HepG2 (cell line): ENCODE results near the gene OLFM1. TPM values are rescaled to one million over a fixed set of nuclear protein-coding genes. Genes with fewer than 3 reads are reported as not detected.

ENCODE experiments used
- DMTF1 ChIP-seq: sonication (generic); formaldehyde crosslinking; IDR thresholded peaks from 2 replicates; pipeline ENCODE4 v1.4.0; 2020; ENCODE audit warnings: mild to moderate bottlenecking, missing genetic modification reagents
- HMGXB3 ChIP-seq: sonication (generic); formaldehyde crosslinking; IDR thresholded peaks from 2 replicates; pipeline ENCODE4 v1.4.0; 2020; ENCODE audit warnings: missing genetic modification reagents, borderline replicate concordance
- MYNN ChIP-seq: sonication (generic); formaldehyde crosslinking; IDR thresholded peaks from 2 replicates; pipeline ENCODE4 v1.4.0; 2020; ENCODE audit warnings: mild to moderate bottlenecking, low read depth, missing genetic modification reagents
- NCOA2 ChIP-seq: sonication (generic); formaldehyde crosslinking; IDR thresholded peaks from 2 replicates; pipeline ENCODE4 v1.8.0; 2022; ENCODE audit warnings: inconsistent platforms
- NCOA5 ChIP-seq: sonication (generic); formaldehyde crosslinking; IDR thresholded peaks from 2 replicates; pipeline ENCODE4 v1.4.0; 2020; ENCODE audit warnings: missing genetic modification reagents
- PBX3 ChIP-seq: sonication (generic); formaldehyde crosslinking; IDR thresholded peaks from 2 replicates; pipeline ENCODE4 v1.8.1; 2023; ENCODE audit warnings: missing genetic modification reagents, inconsistent platforms, borderline replicate concordance
- PPARG ChIP-seq: conservative IDR thresholded peaks from 2 replicates; pipeline ENCODE4 v1.6.1; 2016; ENCODE audit warnings: missing biosample characterization, missing genetic modification reagents
- RNF219 ChIP-seq: sonication (generic); formaldehyde crosslinking; IDR thresholded peaks from 2 replicates; pipeline ENCODE4 v1.5.0; 2020; ENCODE audit warnings: mild to moderate bottlenecking, missing genetic modification reagents
- SATB2 ChIP-seq: sonication (generic); formaldehyde crosslinking; IDR thresholded peaks from 2 replicates; pipeline ENCODE4 v1.5.0; 2020; ENCODE audit warnings: missing genetic modification reagents
- STAG1 ChIP-seq: sonication (generic); formaldehyde crosslinking; IDR thresholded peaks from 2 replicates; pipeline ENCODE4 v1.4.0; 2020; ENCODE audit warnings: missing genetic modification reagents
- WIZ ChIP-seq: sonication (generic); formaldehyde crosslinking; IDR thresholded peaks from 2 replicates; pipeline ENCODE4 v1.5.1; 2020; ENCODE audit warnings: mild to moderate bottlenecking, missing genetic modification reagents
- YEATS2 ChIP-seq: sonication (generic); formaldehyde crosslinking; IDR thresholded peaks from 2 replicates; pipeline ENCODE4 v1.4.0; 2020; ENCODE audit warnings: missing genetic modification reagents, borderline replicate concordance
- ZNF337 ChIP-seq: sonication (generic); formaldehyde crosslinking; IDR thresholded peaks from 2 replicates; pipeline ENCODE4 v1.5.1; 2020; ENCODE audit warnings: missing genetic modification reagents, low read depth, mild to moderate bottlenecking, borderline replicate concordance
- ZNF615 ChIP-seq: sonication (generic); formaldehyde crosslinking; IDR thresholded peaks from 2 replicates; pipeline ENCODE4 v1.5.0; 2020; ENCODE audit warnings: mild to moderate bottlenecking, missing genetic modification reagents, borderline replicate concordance
- ZNF616 ChIP-seq: sonication (generic); formaldehyde crosslinking; IDR thresholded peaks from 2 replicates; pipeline ENCODE4 v1.5.0; 2020; ENCODE audit warnings: low read depth, mild to moderate bottlenecking, missing genetic modification reagents
- ZNF724P ChIP-seq: sonication (generic); formaldehyde crosslinking; IDR thresholded peaks from 2 replicates; pipeline ENCODE4 v1.8.0; 2022; ENCODE audit warnings: missing genetic modification reagents, borderline replicate concordance
- polyA plus RNA-seq, 8 experiments: library from polyadenylated mRNA; depleted of rRNA in 3 of 8; stranded (reverse) in 7 of 8; unstranded in 1 of 8; fragments of >200 nt; fragmentation: Illumina TruSeq in 4 of 8; extraction: Trizol in 4 of 8; gene quantifications; 2 replicates each; pipeline versions ENCODE4 v1.2.1 to v1.2.3, GENCODE V29; 2011 to 2016; ENCODE audit warnings: low read depth in 4 of 8, missing spikeins in 1 of 8, mixed read lengths in 1 of 8; ENCODE audit not compliant: insufficient read depth in 1 of 8
- total RNA-seq, 5 experiments: library from RNA; depleted of rRNA; stranded (reverse); fragments of >200 nt; fragmentation: Illumina TruSeq; extraction: Trizol; gene quantifications; 2 replicates each; pipeline ENCODE4 v1.2.3, GENCODE V29; 2016; ENCODE audit warnings: low read depth in 1 of 5

The OLFM1 gene
- total and polyA plus RNA-seq, 2 of the 13 experiments (the other 11 are each of a cell fraction or from before 2014, with no cell fraction given) = not detected

GRCh38 chr9:135085830-135086546 is 1.5 kb upstream of the OLFM1 start (continued):
- TF ChIP-seq DMTF1 (CRISPR knock-in tag) (no peak), ZNF337 (CRISPR knock-in tag) (no peak), MYNN (CRISPR knock-in tag) (no peak), HMGXB3 (CRISPR knock-in tag) (peak; percentile 82; the same call in 1 of the 2 replicates), NCOA5 (CRISPR knock-in tag) (no peak), STAG1 (CRISPR knock-in tag) (peak; percentile 95), ZNF724P (CRISPR knock-in tag) (no peak), ZNF616 (CRISPR knock-in tag) (no peak), PBX3 (CRISPR knock-in tag) (no peak), SATB2 (CRISPR knock-in tag) (no peak), ZNF615 (no peak), NCOA2 (CRISPR knock-in tag) (peak; percentile 73), PPARG (CRISPR knock-in tag) (peak; percentile 55; the same call in 1 of the 2 replicates), WIZ (0 out of 2 replicates have a peak, but pooled peaks have one; percentile 39), YEATS2 (CRISPR knock-in tag) (peak; percentile 43; the same call in 1 of the 2 replicates), RNF219 (no peak)
